GM19023 (cell line): ENCODE results near the gene INPP5A.
"Not testable (repeated sequence)": the region's sequence is repeated elsewhere in the genome, so short reads cannot be mapped to it uniquely, and the experiment has no call there.

ENCODE experiments used
- ATAC-seq: cut with Tn5 transposase; IDR thresholded peaks from one replicate; pipeline ENCODE4 v1.9.1; 2021; ENCODE audit warnings: mild to moderate bottlenecking, moderate library complexity; ENCODE audit not compliant: unreplicated experiment

INPP5A gene

DNA sequence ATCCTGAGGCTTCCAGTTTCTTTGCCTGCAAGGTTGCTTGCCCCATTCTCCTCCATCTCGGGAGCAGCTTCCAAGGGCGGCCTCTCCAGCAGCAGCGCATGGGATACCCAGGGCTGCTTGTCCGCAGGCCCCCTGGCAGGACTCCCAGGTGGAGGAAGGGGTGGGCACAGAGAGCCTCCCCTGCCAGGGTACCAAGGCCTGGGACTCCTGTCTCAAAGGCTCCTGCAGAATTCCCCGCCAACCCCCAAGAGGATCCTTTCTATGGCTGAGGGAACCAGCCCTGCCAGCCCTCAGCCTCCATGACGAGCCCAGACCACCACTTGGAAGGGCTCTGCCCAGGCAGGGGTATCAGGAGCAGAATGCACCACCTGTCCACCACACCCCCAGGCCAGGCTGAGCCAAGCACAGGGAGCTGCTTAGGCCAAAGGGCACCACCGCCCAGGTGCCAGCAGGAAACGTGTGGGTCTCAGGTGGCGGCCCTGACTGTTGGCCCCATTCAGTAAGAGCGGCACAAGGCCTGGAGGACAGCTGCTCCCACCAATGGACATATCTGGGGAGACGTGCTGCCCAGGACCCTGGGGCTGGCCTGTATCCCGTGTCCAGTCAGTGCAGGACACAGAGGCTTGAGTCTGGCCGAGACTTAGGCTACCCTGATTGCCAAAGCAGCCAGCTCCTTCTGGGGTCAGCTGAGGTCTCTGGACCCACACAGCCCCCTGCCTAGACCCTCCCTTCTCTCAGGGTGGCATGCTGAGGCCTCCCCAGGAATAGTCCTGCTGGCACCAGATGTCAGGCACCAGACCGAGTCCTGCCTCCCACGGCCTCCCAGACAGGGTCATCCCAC, 33.8 kb upstream of the INPP5A start:
- no peak for ATAC-seq

GRCh38 chr10:132504501-132505272, 32.9 kb upstream of the INPP5A start:
- ATAC-seq, result no peak

GRCh38 chr10:132505546-132505945, 32.0 kb upstream of the INPP5A start:
- ATAC-seq, result not testable (repeated sequence)

DNA sequence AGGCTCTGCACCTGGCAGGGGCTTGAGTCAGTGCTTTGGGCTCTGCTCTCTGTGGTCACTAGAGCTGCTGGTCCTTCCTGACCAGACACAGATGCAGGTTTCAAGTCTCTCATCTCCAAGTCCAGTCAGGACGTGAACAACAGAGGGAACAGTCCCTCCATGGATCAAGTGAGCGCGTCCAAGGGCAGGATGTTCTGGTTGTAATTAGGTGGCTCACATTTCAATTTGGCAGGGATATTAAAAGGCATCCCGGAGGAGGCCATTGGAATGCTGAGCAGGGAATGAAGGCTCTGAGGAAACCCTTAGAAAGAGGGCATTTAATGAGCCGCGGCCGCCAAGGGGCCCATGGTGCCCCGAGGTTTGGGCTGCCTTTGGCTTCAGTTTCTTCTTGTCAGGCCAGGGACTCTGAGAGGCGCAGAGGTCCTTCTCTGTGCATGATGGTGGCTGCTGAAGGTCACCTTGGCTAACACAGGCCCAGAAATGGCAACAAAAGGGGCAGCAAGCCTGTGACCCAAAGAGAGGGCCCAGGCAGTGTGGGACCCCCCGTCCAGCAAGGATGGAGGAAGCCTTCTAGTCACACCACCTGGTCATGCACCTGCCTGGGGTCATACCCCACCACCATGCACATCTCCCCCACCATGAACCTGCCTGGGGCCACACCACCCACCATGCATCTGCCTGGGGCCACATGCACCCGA, 30.7 kb upstream of the INPP5A start:
- no peak for ATAC-seq

GRCh38 chr10:132507409-132507955, 30.1 kb upstream of the INPP5A start:
- no peak for ATAC-seq

GRCh38 chr10:132507956-132508490, 29.6 kb upstream of the INPP5A start:
- no peak for ATAC-seq

- no peak for ATAC-seq
Observed at GRCh38 chr10:132508581-132509443, 28.8 kb upstream of the INPP5A start.

DNA sequence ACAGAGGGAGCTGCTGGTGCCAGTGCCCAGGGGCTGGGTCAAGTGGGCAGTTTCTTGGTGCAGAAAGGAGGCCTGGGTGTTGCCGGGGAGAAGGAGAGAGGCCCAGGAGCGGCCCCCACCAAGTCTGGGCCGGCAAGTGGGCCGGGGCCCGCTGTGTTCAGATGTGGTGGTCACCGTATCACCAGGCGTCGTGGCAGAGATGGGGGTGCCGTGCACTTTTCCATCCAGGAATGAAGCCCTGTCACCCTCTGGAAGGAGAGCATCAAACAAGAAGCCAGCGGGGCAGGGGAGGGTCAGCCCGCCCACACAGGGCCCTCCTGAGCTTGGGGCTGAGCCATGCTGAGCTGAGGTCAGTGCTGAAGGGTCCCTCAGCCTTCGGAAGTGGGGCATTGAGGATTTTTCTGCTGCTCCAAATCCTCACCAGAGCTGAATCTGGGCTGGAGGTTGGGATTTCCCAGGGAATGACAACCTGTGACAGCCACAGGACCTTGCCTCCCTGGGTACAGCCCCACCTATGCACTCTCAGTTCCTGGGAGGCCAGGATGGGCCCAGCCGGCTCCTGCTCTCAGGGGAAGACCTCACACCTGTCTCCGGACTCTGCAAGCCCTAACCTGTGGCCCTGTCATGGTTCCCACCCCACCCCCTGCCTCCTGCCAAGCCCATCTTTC, 27.9 kb upstream of the INPP5A start:
- ATAC-seq, result no peak

- ATAC-seq, result no peak
Observed at GRCh38 chr10:132510174-132510611, 27.4 kb upstream of the INPP5A start.

- no peak for ATAC-seq
Observed at GRCh38 chr10:132511121-132512051, 26.2 kb upstream of the INPP5A start.

GRCh38 chr10:132512052-132512442, 25.5 kb upstream of the INPP5A start:
- no peak for ATAC-seq

DNA sequence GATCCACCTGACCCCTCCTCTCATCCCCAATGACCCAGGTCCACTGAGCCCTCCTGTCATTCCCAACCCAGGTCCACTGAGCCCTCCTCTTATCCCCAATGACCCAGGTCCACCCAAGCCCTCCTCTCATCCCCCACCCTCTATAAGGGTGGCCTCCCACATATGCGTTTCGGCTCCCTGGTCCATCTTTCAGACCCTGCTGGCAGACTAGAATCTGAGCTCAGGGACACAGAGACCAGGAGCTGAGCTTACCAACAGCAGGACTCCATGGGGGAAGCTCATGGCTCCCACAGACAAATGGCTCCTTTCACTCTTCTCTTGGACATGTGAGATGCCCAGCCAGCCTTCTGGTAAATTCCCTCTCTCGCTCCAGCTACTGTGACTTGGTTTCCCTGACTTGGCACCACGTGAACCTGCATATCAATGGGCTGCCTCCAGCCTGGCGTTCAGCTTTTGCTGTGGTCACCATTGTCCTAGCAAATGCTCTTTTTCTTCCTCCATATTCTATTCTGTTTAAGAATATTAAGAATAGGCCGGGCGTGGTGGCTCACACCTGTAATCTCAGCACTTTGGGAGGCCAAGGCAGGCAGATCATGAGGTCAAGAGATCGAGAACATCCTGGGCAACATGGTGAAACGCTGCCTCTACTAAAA, 24.8 kb upstream of the INPP5A start:
- no peak for ATAC-seq

DNA sequence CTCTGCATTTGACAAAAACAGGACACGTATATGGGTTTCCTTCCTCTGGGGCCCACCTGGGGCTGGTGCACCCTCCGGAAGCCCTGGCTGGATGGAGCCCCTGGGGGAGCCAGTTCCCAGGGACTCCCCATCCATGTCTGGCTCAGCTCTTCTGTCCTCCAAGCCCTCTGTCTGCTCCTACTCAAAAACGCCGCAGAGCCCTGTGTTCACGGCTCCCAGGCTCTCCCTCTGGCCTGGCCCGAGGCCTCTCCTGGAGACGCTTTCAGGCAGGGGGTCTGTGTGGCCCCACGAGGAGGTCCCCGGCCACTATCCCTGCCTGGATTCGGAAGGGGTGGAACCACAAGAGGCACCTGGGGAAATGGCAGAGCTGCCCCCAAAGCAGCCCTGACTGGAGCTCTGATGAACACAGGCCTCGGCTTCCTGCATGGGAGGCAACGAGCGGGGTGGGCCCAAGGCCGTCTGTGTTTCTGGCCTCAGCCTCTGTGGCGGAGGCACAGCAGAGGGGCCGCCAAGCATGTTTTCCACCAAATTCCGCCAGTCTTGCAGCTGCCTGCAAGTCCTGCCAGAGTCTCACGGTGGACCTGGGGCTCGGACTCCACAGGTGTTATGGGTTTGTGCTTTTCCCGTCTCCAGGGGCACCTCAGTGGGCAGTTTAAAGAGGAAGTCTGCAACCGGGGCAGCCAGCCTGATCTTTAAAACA, 22.6 kb upstream of the INPP5A start:
- ATAC-seq, result no peak

- no peak for ATAC-seq
Observed at GRCh38 chr10:132515811-132516726, 21.5 kb upstream of the INPP5A start.

- ATAC-seq, result no peak
Observed at GRCh38 chr10:132516771-132517725, 20.5 kb upstream of the INPP5A start.
